ENCODE data around the gene C5orf47.

C5orf47 gene

GRCh38 chr5:174044466-174045254, 55.7 kb downstream of the C5orf47 start:
- no peak for DNase-seq (ENCODE audit: low read depth in 2 of 2)

- DNase-seq (ENCODE audit: low read depth in 2 of 2) = no peak
These were observed 56.6 kb downstream of the C5orf47 start, which contains the start of gene NSG2 for GRCh38 chr5:174045470-174046025. Gene NSG2, plus strand, starts transcription at chr5:174045706. Its CDS starts 1,050 bp downstream, at chr5:174046756.

DNA sequence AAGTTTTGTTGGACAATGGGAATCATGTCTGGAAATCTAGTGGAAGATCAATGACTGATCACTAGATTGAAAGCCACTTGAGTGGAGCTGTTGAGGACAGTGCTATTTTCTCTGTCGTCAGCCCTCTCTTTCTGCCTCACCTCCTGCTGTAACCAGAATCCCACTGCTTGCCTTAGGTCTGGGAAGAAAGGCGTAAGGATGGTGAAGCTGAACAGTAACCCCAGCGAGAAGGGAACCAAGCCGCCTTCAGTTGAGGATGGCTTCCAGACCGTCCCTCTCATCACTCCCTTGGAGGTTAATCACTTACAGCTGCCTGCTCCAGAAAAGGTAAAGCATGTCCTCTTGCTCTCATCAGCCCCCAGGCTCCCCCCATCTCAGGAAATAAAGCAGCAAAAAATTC, 57.6 kb downstream of the C5orf47 start:
- DNase-seq (ENCODE audit: low read depth in 2 of 2) = no peak

DNA sequence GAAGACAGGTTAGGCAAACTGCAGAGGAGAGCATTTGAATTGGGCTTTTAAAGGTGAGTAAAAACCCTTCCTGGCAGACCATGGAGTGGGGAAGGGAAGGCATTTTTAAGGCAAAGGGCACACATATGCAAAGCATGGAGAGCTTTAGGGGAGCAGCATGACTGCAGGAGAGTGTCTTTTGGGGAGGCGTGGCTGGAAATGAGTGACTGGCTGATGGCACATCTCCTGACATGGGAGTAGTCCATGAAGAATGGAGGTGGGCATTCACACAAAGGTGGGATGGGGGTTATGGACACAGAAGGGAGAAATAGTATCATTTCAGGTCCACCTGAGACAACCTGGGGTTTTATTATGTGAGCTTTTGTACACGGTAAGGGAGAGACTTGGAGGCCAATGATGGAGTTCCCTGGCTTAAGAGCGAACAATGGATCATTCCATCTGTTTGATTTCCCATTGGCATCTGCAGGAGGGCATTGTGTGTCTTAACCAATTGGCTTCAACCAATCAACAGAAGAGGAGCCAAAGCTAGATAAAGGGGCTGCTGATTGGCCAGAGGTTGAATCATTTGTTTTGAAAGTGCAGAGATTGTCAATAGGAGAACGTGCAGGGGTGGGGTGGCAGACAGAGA, 58.6 kb downstream of the C5orf47 start:
- no peak for DNase-seq (ENCODE audit: low read depth in 2 of 2)

- DNase-seq (ENCODE audit: low read depth in 2 of 2) = no peak
These were observed 63.7 kb downstream of the C5orf47 start for GRCh38 chr5:174052636-174053035.

- no peak for DNase-seq (ENCODE audit: low read depth in 2 of 2)
These were observed 64.9 kb downstream of the C5orf47 start for GRCh38 chr5:174053905-174054304.

All from activated CD8-positive, alpha-beta memory T cell treated with anti-CD3 and anti-CD28 coated beads for 4 hours (primary cell).